Measurements from ENCODE around the gene PCDHB11. TPM values are rescaled to one million over a fixed set of nuclear protein-coding genes. Genes with fewer than 3 reads are reported as not detected.
"Not testable (repeated sequence)": the region's sequence is repeated elsewhere in the genome, so short reads cannot be mapped to it uniquely, and the experiment has no call there.

Gene PCDHB11
- total RNA-seq: 1 to 10 TPM in 5 of 6 donors, under 1 TPM in 1; 0.78 to 3.4 (median 1.5) TPM

GRCh38 chr5:141199359-141200235 is at the start of gene PCDHB11:
TSS of gene PCDHB11 (plus strand) at chr5:141199627. CDS start at chr5:141199775, 148 bp downstream.
- peaks cover 36 to 59% (median 57%) of the 10 kb centered on the region in 4 donors for H3K9me3 ChIP-seq
- no peaks in the 10 kb centered on the region for H3K36me3 ChIP-seq
- no peak within 1 kb of the TSS for H3K27ac ChIP-seq
- WGBS, 2 donors: 34 to 44% methylated on average over 21 of the region's 21 CpGs
- peak within 1 kb of the TSS in 1 of 4 donors; percentile 6 for H3K4me3 ChIP-seq
- H3K4me1 ChIP-seq: no peaks in the 10 kb centered on the region
- TF ChIP-seq EP300 (IDR thresholded peaks at IDR 0.05) (no peak), CTCF (IDR thresholded peaks at IDR 0.05) (no peak)
- ATAC-seq (ENCODE audit: low FRiP score in 2 of 2) (no peak), DNase-seq (no peak)
- no peaks in the 10 kb centered on the region for H3K27me3 ChIP-seq

DNA sequence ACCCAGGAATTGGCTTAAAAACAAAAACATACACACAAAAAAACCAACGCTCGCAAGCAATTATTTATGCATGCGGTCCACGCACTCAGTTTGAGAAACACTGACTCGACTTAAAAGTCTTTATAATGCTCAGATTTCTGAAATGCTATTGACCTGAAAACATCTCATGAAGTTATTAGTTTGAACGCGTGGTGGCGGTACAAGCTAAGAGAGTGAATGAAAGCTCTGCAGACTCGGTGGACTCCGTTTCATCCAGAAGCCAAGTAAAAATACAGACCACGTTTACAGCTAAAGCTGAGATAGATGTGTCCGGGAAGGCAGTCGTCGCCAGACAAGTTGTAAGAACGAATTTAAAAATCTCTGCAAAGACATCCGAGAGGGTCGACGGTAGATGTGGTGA is 49.6 kb upstream of the PCDHB11 start, which contains the start of gene PCDHB6:
Gene PCDHB6, plus strand, starts transcription at position 246 of the 400 bp plus-strand sequence. CDS start 201 bp downstream, outside the sequence.
- DNase-seq (no peak), ATAC-seq (ENCODE audit: low FRiP score in 2 of 2) (no peak)
- H3K4me3 ChIP-seq: peak within 1 kb of the TSS in 1 of 4 donors; percentile 17
- H3K36me3 ChIP-seq: no peaks in the 10 kb centered on the region
- WGBS, 2 donors: 13 to 17% methylated on average over 18 of the region's 18 CpGs
- peaks cover 16 to 43% (median 28%) of the 10 kb centered on the region in 4 donors for H3K9me3 ChIP-seq
- no peaks in the 10 kb centered on the region for H3K27me3 ChIP-seq
- TF ChIP-seq POLR2AphosphoS5 (IDR thresholded peaks at IDR 0.05): no peak
- TF ChIP-seq CTCF (IDR thresholded peaks at IDR 0.05): peak in 1 of 6 experiments; percentile 12
- no peaks in the 10 kb centered on the region for H3K4me1 ChIP-seq
- H3K27ac ChIP-seq: no peak within 1 kb of the TSS

- Histone ChIP-seq H3K36me3 (no peaks in the 10 kb centered on the region), H3K9me3 (peaks cover 16 to 46% (median 31%) of the 10 kb centered on the region in 4 donors), H3K4me3 (peak overlapping the region in 1 of 4 donors; percentile 17), H3K4me1 (no peaks in the 10 kb centered on the region), H3K27ac (no peak overlapping the region), H3K27me3 (no peaks in the 10 kb centered on the region)
- DNase-seq (peak in 1 of 2 donors; percentile 47), ATAC-seq (ENCODE audit: low FRiP score in 2 of 2) (no peak)
- no peak for TF ChIP-seq CTCF (IDR thresholded peaks at IDR 0.05)
- no peak for TF ChIP-seq POLR2AphosphoS5 (IDR thresholded peaks at IDR 0.05)
- TF ChIP-seq EP300 (IDR thresholded peaks at IDR 0.05): no peak
- WGBS, 2 donors: 29 to 41% methylated on average over 24 to 33 of the region's 33 CpGs
Measured at GRCh38 chr5:141150224-141150992, 49.0 kb upstream of the PCDHB11 start.

GRCh38 chr5:141150993-141151325 is 48.5 kb upstream of the PCDHB11 start:
- peaks cover 16 to 46% (median 35%) of the 10 kb centered on the region in 4 donors for H3K9me3 ChIP-seq
- H3K27ac ChIP-seq: no peak overlapping the region
- no peak for DNase-seq
- WGBS, 2 donors: 34 to 42% methylated on average over 13 of the region's 13 CpGs
- no peak for ATAC-seq (ENCODE audit: low FRiP score in 2 of 2)
- H3K4me1 ChIP-seq: no peaks in the 10 kb centered on the region
- no peaks in the 10 kb centered on the region for H3K27me3 ChIP-seq
- H3K36me3 ChIP-seq: no peaks in the 10 kb centered on the region
- no peak for TF ChIP-seq POLR2AphosphoS5 (IDR thresholded peaks at IDR 0.05)
- no peak for TF ChIP-seq EP300 (IDR thresholded peaks at IDR 0.05)
- H3K4me3 ChIP-seq: no peak overlapping the region

- H3K27ac ChIP-seq; H3K4me1 ChIP-seq; H3K4me3 ChIP-seq; H3K27me3 ChIP-seq; ATAC-seq (ENCODE audit: low FRiP score in 2 of 2); H3K36me3 ChIP-seq: not testable (repeated sequence)
- peak in 1 of 2 donors; percentile 63 for DNase-seq
- 48% methylated on average over 26 of the region's 41 CpGs; no CpG with 5 or more reads in 1 of the 2 donors for WGBS, 2 donors
- H3K9me3 ChIP-seq: peaks cover 16 to 49% (median 41%) of the 10 kb centered on the region in 4 donors
Measured at GRCh38 chr5:141151632-141152031, 47.8 kb upstream of the PCDHB11 start.

- H3K27ac ChIP-seq; H3K36me3 ChIP-seq; H3K27me3 ChIP-seq; H3K4me1 ChIP-seq; ATAC-seq (ENCODE audit: low FRiP score in 2 of 2); H3K4me3 ChIP-seq: not testable (repeated sequence)
- 25 to 37% methylated on average over 2 to 5 of the region's 36 CpGs for WGBS, 2 donors
- H3K9me3 ChIP-seq: peaks cover 18 to 54% (median 45%) of the 10 kb centered on the region in 4 donors
- DNase-seq: peak in 1 of 2 donors; percentile 67
Measured at GRCh38 chr5:141152096-141152495, 47.3 kb upstream of the PCDHB11 start.

Data from upper lobe of left lung (tissue), 6 donors.